WERI-Rb-1 (cell line): Measurements from ENCODE around the gene GRAMD1B.

Experiments
- DNase-seq: peaks from one replicate; pipeline ENCODE4 v3.0.0-alpha.2; 2020
- H3K27ac ChIP-seq: fragments of 250-450 bp; sonication (Bioruptor Pico); 2 replicates; pipeline ENCODE4 v1.5.1; 2020; ENCODE audit warnings: mild to moderate bottlenecking, moderate library complexity
- H3K27me3 ChIP-seq: fragments of 250-450 bp; sonication (Bioruptor Pico); 2 replicates; pipeline ENCODE4 v1.5.1; 2021; ENCODE audit warnings: mild to moderate bottlenecking, low read depth, moderate library complexity; ENCODE audit not compliant: insufficient read depth, severe bottlenecking
- H3K36me3 ChIP-seq: fragments of 250-450 bp; sonication (Bioruptor Pico); 2 replicates; pipeline ENCODE4 v1.5.1; 2020; ENCODE audit warnings: mild to moderate bottlenecking, moderate library complexity
- H3K4me3 ChIP-seq: 2 replicates; pipeline ENCODE4 v1.5.1; 2011; ENCODE audit warnings: low read depth, mild to moderate bottlenecking, control low read depth, low read length
- H3K9me3 ChIP-seq: fragments of 250-450 bp; sonication (Bioruptor Pico); 2 replicates; pipeline ENCODE4 v1.5.1; 2021; ENCODE audit warnings: mild to moderate bottlenecking, moderate library complexity; ENCODE audit not compliant: severe bottlenecking
- TF ChIP-seq, protein P1 (sequence below): IDR thresholded peaks from 2 replicates; pipeline ENCODE4 v1.5.1; 2011; ENCODE audit warnings: low read depth, mild to moderate bottlenecking, control low read depth, inconsistent platforms, low read length

Gene GRAMD1B

DNA sequence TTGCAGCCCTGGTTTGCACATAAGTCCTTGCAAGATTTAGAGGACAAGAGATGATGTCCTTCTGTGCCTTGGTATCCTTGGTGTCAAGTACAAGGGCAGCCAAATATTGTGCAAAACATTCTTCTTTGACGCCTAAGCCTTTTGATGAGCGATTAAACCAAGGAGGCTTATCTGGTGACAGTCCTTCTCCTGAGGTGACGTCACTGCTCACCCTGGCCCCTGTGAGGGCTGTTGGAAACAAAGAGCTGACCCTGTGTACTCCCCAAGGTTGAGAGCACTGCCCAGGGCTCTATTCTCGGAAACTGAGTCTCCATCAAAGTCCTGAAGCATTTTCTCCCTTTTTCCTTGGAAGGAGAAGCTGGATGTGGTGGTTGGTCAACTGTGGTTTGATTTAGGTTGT is 4.7 kb upstream of the GRAMD1B start:
- TF ChIP-seq, protein P1, sequence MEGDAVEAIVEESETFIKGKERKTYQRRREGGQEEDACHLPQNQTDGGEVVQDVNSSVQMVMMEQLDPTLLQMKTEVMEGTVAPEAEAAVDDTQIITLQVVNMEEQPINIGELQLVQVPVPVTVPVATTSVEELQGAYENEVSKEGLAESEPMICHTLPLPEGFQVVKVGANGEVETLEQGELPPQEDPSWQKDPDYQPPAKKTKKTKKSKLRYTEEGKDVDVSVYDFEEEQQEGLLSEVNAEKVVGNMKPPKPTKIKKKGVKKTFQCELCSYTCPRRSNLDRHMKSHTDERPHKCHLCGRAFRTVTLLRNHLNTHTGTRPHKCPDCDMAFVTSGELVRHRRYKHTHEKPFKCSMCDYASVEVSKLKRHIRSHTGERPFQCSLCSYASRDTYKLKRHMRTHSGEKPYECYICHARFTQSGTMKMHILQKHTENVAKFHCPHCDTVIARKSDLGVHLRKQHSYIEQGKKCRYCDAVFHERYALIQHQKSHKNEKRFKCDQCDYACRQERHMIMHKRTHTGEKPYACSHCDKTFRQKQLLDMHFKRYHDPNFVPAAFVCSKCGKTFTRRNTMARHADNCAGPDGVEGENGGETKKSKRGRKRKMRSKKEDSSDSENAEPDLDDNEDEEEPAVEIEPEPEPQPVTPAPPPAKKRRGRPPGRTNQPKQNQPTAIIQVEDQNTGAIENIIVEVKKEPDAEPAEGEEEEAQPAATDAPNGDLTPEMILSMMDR, result no peak
- H3K27me3 ChIP-seq, result no peaks in the 10 kb centered on the region

DNA sequence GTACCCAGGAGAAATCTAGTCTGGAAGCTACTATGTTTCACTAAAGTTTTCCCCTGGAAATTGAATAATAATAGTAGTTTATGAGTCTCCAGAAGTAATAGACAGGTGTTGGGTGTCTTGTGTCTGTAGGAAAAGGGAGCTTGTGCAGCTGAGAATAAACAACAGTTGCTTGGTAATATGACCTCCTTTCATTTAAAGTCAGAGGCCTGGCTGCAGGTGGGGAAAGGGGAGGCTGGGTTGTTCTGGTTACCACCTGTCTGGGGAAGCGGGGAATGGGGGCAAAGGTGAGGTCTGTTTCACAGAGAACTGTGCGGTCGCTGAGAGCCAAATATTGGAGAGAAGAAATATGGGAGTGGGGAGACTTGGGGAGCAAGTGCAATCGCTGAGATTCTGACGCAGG is 3.3 kb upstream of the GRAMD1B start:
- TF ChIP-seq, protein P1, result no peak
- Histone ChIP-seq H3K27ac (no peak overlapping the region), H3K36me3 (no peaks in the 10 kb centered on the region), H3K9me3 (no peaks in the 10 kb centered on the region), H3K4me3 (no peak overlapping the region), H3K27me3 (no peaks in the 10 kb centered on the region)
- DNase-seq, result no peak

More for the DNA sequence above, 4.7 kb upstream of the GRAMD1B start:
- H3K36me3 ChIP-seq, result no peaks in the 10 kb centered on the region
- no peak overlapping the region for H3K27ac ChIP-seq
- H3K4me3 ChIP-seq, result no peak overlapping the region
- peak; percentile 24 for DNase-seq
- no peaks in the 10 kb centered on the region for H3K9me3 ChIP-seq

DNA sequence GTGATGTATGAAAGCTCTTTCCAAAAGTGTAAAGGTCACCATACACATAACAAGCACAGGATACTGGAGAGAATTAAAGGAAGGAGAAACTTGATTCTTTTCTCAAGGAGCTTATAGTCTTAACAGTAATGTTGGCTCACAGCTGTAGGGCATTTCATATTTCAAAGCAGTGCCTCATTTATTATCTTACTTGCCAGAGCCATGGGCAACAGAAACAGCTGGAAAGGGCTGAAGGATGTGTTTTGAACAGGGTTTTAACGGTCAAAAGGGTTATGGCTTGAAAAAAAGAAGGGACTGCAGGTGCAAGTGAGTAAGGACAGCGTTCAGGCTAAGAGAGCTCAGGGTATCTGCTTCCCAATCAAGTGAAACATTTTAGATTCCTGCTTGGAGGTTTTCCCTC is 2.7 kb upstream of the GRAMD1B start:
- Histone ChIP-seq H3K27me3 (no peaks in the 10 kb centered on the region), H3K9me3 (no peaks in the 10 kb centered on the region)

DNA sequence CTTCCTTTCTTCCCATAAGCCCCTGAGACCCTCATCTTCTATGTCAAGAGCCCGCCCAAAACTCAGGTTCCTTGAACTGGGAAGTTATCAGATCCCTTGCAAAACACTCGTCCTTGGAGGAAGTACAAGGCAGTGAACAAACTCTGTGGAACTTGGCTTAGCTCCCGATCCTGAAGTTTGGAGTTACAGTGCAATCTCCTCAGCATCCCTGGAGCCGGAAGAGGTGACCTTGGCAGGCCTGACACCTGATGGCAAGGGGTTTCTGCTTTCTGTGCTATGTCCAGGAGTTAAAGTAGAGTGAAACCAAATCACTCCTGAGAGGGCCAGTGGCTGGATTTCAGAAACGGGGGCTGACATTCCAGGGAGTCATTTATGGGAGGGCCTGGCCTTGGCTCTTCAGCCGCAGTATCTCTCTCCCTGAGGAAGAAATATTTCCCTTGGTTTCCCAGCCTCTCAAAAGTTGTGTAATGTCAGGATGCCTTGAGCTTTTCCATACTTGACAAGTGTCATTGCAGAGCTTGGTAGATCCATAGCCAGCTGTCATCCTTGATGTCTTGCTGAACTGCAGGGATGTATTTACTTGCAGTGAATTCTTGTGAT is 1.9 kb upstream of the GRAMD1B start:
- DNase-seq, result no peak
- H3K36me3 ChIP-seq, result no peaks in the 10 kb centered on the region
- H3K27me3 ChIP-seq, result no peaks in the 10 kb centered on the region
- no peaks in the 10 kb centered on the region for H3K9me3 ChIP-seq
- H3K4me3 ChIP-seq, result no peak overlapping the region
- no peak overlapping the region for H3K27ac ChIP-seq
- TF ChIP-seq, protein P1, result no peak

More for the DNA sequence above, 2.7 kb upstream of the GRAMD1B start:
- H3K36me3 ChIP-seq, result no peaks in the 10 kb centered on the region
- TF ChIP-seq, protein P1, result no peak
- no peak for DNase-seq
- H3K27ac ChIP-seq, result no peak overlapping the region
- H3K4me3 ChIP-seq, result no peak overlapping the region

DNA sequence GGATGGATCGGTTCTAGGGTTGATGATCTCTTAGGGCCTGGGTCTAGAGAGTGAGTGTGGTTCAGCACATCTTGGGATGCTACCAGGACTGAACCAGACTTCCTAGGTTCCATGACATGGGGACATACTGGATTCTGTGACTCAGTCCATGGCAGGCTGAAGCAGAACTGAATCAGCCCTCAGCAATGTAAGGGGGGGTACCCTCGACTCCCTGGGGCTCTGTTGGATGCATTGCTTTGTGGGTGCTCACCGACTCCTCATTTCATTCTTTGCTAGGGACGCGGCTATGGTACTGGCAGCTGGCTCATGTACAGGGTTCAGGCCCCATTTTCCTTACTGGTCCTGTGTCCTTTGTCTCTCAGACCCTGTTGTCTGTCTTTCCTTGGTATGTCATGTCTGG is 733 bp upstream of the GRAMD1B start:
- Histone ChIP-seq H3K4me3 (no peak overlapping the region), H3K27ac (no peak overlapping the region)

More for the DNA sequence above, 733 bp upstream of the GRAMD1B start:
- no peak for DNase-seq
- Histone ChIP-seq H3K9me3 (no peaks in the 10 kb centered on the region), H3K27me3 (no peaks in the 10 kb centered on the region), H3K36me3 (no peaks in the 10 kb centered on the region)
- TF ChIP-seq, protein P1, result no peak
